GM12865 (cell line): ENCODE results near the gene RAB40B.

Source experiments
- DNase-seq: peaks from one replicate; pipeline ENCODE4 v3.0.0; 2010; ENCODE audit warnings: low read depth
- H3K4me3 ChIP-seq: 2 replicates; pipeline ENCODE4 v1.5.1; 2011; ENCODE audit warnings: mild to moderate bottlenecking, low read depth, low read length, control low read depth
- TF ChIP-seq, protein P1 (sequence below): IDR thresholded peaks from 2 replicates; pipeline ENCODE4 v1.5.1; 2011; ENCODE audit warnings: low read length, control low read depth, low read depth, inconsistent platforms; ENCODE audit not compliant: insufficient read depth; ENCODE audit errors: missing control alignments

Gene RAB40B

DNA sequence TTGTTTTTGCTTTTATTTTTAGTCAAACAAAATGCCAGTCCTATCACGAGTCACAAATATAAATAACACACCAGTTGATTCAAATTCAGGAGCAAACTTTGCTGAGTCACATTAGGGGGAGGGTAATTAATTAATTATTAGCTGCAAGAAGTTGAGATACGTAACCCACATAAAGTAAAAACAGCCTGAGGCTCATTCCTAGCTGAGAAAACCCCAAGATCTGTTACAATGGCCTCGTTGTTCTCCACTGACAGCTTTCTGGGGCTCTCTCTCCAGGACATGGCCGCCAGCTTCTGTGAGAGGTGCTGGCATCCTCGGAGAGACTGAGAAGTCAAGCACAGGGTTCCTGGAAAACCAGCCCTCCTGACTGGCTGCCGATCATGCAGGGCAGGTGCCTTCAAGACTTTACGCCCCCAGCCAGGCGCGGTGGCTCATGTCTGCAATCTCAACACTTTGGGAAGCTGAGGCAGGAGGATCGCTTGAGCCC is 11.1 kb downstream of the RAB40B start:
- no peak for DNase-seq
- H3K4me3 ChIP-seq: no peak overlapping the region
- TF ChIP-seq, protein P1, sequence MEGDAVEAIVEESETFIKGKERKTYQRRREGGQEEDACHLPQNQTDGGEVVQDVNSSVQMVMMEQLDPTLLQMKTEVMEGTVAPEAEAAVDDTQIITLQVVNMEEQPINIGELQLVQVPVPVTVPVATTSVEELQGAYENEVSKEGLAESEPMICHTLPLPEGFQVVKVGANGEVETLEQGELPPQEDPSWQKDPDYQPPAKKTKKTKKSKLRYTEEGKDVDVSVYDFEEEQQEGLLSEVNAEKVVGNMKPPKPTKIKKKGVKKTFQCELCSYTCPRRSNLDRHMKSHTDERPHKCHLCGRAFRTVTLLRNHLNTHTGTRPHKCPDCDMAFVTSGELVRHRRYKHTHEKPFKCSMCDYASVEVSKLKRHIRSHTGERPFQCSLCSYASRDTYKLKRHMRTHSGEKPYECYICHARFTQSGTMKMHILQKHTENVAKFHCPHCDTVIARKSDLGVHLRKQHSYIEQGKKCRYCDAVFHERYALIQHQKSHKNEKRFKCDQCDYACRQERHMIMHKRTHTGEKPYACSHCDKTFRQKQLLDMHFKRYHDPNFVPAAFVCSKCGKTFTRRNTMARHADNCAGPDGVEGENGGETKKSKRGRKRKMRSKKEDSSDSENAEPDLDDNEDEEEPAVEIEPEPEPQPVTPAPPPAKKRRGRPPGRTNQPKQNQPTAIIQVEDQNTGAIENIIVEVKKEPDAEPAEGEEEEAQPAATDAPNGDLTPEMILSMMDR: no peak

DNA sequence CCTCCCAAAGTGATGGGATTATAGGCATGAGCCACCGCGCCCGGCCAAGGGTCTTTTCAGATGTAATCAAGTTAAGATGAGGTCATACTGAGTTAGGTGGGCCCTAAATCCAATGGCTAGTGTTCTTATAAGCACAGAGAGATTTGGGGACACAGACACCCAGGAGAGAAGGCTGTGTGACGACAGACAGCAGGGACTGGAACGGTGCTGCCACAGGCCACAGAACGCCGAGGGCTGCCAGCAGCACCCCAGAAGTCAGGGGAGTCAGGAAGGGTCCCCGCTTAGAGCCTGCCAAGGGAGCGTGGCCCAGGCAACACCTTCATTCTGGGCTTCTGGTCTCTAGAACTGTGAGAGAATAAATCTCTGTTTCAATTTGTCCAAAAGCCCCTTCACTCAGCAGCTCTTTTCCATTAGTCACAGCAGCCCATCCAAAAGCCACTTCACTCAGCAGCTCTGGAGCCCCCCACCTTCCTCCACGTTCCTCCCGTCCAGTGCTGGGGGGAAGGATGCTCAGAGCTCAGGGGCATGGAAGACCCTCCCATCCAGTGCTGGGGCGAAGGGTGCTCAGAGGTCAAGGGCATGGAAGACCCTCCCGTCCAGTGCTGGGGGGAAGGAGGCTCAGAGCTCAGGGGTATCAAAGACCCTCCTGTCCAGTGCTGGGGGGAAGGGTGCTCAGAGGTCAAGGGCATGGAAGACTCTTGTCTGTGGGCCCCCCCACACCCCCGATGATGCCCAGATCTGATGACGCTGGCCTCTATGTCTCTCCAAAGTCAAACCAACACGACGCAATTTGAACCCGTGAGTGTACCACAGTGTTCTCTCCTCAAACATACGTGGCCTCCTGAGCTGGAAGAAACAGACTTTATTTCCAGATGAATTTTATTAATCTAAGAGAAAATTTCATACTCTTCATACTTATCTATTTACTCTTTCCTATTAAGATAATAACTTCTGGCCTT is 11.9 kb downstream of the RAB40B start:
- no peak overlapping the region for H3K4me3 ChIP-seq
- no peak for DNase-seq
- TF ChIP-seq, protein P1: no peak

DNA sequence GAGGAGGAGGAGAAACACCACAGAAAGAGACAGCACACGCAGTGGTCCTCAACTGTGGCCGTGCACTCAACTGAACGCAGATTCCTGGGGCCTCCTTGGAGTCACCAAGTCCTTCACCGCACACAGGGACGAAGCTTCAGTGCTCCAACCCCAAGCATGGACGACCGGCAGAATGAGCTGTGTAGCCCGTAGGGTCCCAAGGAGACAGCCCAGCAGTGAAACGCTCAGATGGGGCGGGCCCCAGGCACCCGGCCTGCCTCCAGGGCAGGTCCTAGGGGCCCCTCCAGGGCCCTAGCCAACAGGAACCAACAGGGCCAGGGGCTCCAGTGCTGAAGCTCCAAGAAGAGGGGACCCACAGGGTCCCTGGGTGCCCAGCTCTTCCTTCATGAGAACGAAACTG is 13.2 kb downstream of the RAB40B start:
- no peak overlapping the region for H3K4me3 ChIP-seq
- TF ChIP-seq, protein P1: no peak

DNA sequence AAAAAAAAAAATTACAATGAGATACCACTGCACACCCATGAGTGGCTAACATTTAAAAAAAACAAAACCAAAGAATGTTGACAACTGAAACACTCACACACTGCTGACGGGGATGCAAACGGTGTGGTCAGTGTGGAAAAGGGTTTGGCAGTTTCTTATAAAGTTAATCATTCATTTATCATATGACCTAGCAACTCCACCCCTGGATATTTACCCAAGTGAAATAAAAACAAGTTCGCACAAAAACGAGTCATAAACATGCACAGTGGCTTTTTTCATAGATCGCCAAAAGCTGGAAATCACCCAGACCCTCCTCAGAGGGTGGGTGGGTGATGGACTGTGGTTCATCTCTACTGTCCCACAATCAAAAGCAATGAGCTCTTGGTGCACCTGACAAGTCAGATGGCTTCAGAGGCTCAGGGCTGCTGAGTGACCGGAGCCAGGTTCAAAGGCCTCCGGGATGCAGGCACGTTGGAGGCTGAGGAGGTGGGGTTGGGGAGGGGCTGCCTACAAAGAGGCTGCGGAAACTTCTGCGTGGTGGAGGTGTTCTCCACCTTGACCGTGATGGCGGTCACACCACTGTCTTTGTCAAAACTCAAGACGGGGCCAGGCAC is 14.2 kb downstream of the RAB40B start:
- DNase-seq: no peak
- no peak overlapping the region for H3K4me3 ChIP-seq
- TF ChIP-seq, protein P1: no peak

More for the DNA sequence above, 13.2 kb downstream of the RAB40B start:
- no peak for DNase-seq

DNA sequence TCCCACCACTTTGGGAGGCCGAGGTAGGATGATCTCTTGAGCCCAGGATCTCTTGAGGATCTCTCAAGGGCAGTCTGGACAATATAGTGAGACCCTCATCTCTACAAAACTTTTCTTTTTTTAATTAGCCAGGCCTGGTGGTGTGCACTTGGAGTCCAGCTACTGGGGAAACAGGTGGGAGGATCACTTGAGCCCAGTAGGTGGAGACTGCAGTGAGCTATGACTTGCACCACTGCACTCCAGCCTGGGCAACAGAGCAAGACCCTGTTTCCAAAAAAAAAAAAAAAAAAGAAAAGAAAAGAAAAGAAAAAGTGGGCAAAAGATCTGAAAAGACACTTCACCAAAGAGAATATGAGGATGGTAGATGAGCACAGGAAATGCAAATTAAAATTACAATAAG is 15.0 kb downstream of the RAB40B start:
- H3K4me3 ChIP-seq: no peak overlapping the region
- DNase-seq: no peak
- TF ChIP-seq, protein P1: no peak

DNA sequence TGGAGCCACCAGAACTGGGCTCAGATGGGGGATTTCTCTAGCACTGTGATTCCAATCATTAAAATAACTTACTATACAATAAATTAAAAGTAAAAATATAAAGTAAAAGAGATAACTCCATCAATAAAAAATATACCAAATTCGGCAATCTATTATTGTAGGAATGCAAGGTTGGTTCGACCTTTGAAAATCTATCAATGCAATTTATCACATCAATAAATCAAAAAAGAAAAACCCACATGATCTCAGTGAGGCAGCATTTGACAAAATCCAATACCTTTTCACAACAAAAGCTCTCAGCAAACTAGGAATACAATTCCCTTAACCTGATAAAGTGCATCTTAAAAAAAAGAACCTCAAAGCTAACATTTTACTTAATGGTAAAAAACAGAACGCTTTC is 17.0 kb downstream of the RAB40B start:
- no peak overlapping the region for H3K4me3 ChIP-seq
- DNase-seq: no peak
- TF ChIP-seq, protein P1: no peak
